HCT116 (cell line): ENCODE data around the gene CHSY1. TPM values are rescaled to one million over a fixed set of nuclear protein-coding genes. Genes with fewer than 3 reads are reported as not detected.
A peak's percentile ranks its signal among the peaks of the same experiment; 100 is the strongest.

Experiments
- ATAC-seq: fragments of 200-7000 bp; cut with Tn5 transposase; 2 replicates; pipeline ENCODE4 v1.9.1; 2020; ENCODE audit warnings: mild to moderate bottlenecking, moderate library complexity
- BruUV-seq: library from RNA; stranded (reverse); fragments of 400-500 nt; replicated peaks from 2 replicates; lab custom pipeline; 2021; lab: Mats Ljungman, UMichigan
- CTCF ChIA-PET: fragments of 300-600 bp; sonication (Branson Sonifier 250); formaldehyde crosslinking; loops from one replicate; lab custom pipeline; 2021; ENCODE audit warnings: antibody characterized with exemption; lab: Charles Lee
- POLR2A ChIA-PET: fragments of 300-600, 350-600 bp; sonication (Branson Sonifier 250); formaldehyde crosslinking; loops from one replicate; lab custom pipeline; 2021; ENCODE audit warnings: antibody characterized with exemption; lab: Charles Lee
- RAD21 ChIA-PET, 2 experiments: fragments of 300-600 bp; sonication (Branson Sonifier 250); formaldehyde crosslinking; loops; one replicate each; lab custom pipeline; 2023; ENCODE audit warnings: low total read pairs in 2 of 2; ENCODE audit not compliant: uncharacterized antibody in 2 of 2, unreplicated experiment in 2 of 2, low non-redundant PET in 1 of 2; lab: Charles Lee
- DNase-seq: peaks from one replicate; pipeline ENCODE4 v3.0.0-alpha.2; 2010; ENCODE audit warnings: low read depth, low spot score
- H2AFZ ChIP-seq: fragments of 200-600 bp; shearing (Covaris generic), sonication (generic); 2 replicates; pipeline ENCODE4 v1.6.1; 2017; ENCODE audit warnings: low read depth, mixed run types, mixed read lengths, antibody characterized with exemption, low read length; ENCODE audit not compliant: poor library complexity, severe bottlenecking
- H3K27ac ChIP-seq: 2 replicates; pipeline ENCODE4 v1.5.1; 2012; ENCODE audit warnings: low read depth, low read length
- H3K27me3 ChIP-seq: fragments of 200-600 bp; sonication (generic); 2 replicates; pipeline ENCODE4 v1.6.1; 2016; ENCODE audit warnings: mixed run types, low read length, mixed read lengths; ENCODE audit not compliant: insufficient read depth
- H3K36me3 ChIP-seq, 2 experiments: fragments of 200-500 bp in 1 of 2; fragments of 200-600 bp in 1 of 2; sonication (Bioruptor generic) in 1 of 2; sonication (generic) in 1 of 2; 2 replicates each; pipeline versions ENCODE4 v1.5.1 to v1.6.1; 2014 to 2016; ENCODE audit warnings: low read length in 2 of 2, inconsistent platforms in 1 of 2, mixed read lengths in 1 of 2, mixed run types in 1 of 2; ENCODE audit not compliant: insufficient read depth in 2 of 2, control insufficient read depth in 1 of 2
- H3K4me1 ChIP-seq, 2 experiments: fragments of 200-600 bp in 1 of 2; sonication (generic) in 1 of 2; 2 replicates each; pipeline versions ENCODE4 v1.5.1 to v1.6.1; 2012 to 2017; ENCODE audit warnings: low read length in 2 of 2, inconsistent platforms in 1 of 2, mild to moderate bottlenecking in 1 of 2, mixed read lengths in 1 of 2, mixed run types in 1 of 2, moderate library complexity in 1 of 2; ENCODE audit not compliant: insufficient read depth in 2 of 2, control insufficient read depth in 1 of 2
- H3K4me2 ChIP-seq: fragments of 200-600 bp; sonication (generic); 2 replicates; pipeline ENCODE4 v1.6.1; 2017; ENCODE audit warnings: mixed run types, low read length, mixed read lengths
- H3K4me3 ChIP-seq, 2 experiments: fragments of 200-600 bp in 1 of 2; sonication (generic) in 1 of 2; replicated peaks in 1 of 2; 2 replicates each; pipeline ENCODE4 v1.5.1; 2011 to 2016; ENCODE audit warnings: low read length in 2 of 2, control low read depth in 1 of 2, low read depth in 1 of 2, mild to moderate bottlenecking in 1 of 2, mixed read lengths in 1 of 2, mixed run types in 1 of 2
- H3K79me2 ChIP-seq: fragments of 200-600 bp; sonication (generic); 2 replicates; pipeline ENCODE4 v1.6.1; 2017; ENCODE audit warnings: mild to moderate bottlenecking, mixed run types, low read length, moderate library complexity, mixed read lengths; ENCODE audit not compliant: insufficient read depth
- H3K9ac ChIP-seq: fragments of 200-600 bp; sonication (generic); 2 replicates; pipeline ENCODE4 v1.6.1; 2016; ENCODE audit warnings: low read length, mixed read lengths
- H3K9me2 ChIP-seq: fragments of 200-600 bp; sonication (generic), shearing (Covaris generic); 2 replicates; pipeline ENCODE4 v1.6.1; 2017; ENCODE audit warnings: mixed run types, mild to moderate bottlenecking, moderate library complexity; ENCODE audit not compliant: insufficient read depth
- H3K9me3 ChIP-seq, 2 experiments: fragments of 200-500 bp in 1 of 2; fragments of 200-600 bp in 1 of 2; sonication (Bioruptor generic) in 1 of 2; sonication (generic) in 1 of 2; 2 replicates each; pipeline ENCODE4 v1.6.1; 2014 to 2017; ENCODE audit warnings: low read length in 2 of 2, mixed read lengths in 2 of 2, inconsistent platforms in 1 of 2, low read depth in 1 of 2, mild to moderate bottlenecking in 1 of 2, mixed run types in 1 of 2, moderate library complexity in 1 of 2; ENCODE audit not compliant: control insufficient read depth in 1 of 2, insufficient read depth in 1 of 2
- H4K20me1 ChIP-seq: fragments of 200-600 bp; sonication (generic), shearing (Covaris generic); 2 replicates; pipeline ENCODE4 v1.6.1; 2017; ENCODE audit warnings: mixed run types, mild to moderate bottlenecking, moderate library complexity; ENCODE audit not compliant: insufficient read depth
- ATF3 ChIP-seq: IDR thresholded peaks from 2 replicates; pipeline ENCODE4 v1.6.1; 2012
- CBX3 ChIP-seq: IDR thresholded peaks from 2 replicates; pipeline ENCODE4 v1.6.1; 2012; ENCODE audit warnings: low read depth
- CEBPB ChIP-seq: IDR thresholded peaks from 2 replicates; pipeline ENCODE4 v1.6.1; 2012; ENCODE audit warnings: low read depth
- CTCF ChIP-seq, 3 experiments: fragments of 200-600 bp in 1 of 3; sonication (generic) in 1 of 3; IDR thresholded peaks in 2 of 3; conservative IDR thresholded peaks in 1 of 3; 2 replicates each; pipeline ENCODE4 v1.5.1; 2012 to 2017; ENCODE audit warnings: low read depth in 2 of 3, low read length in 2 of 3, antibody characterized with exemption in 1 of 3, borderline replicate concordance in 1 of 3, control low read depth in 1 of 3, mild to moderate bottlenecking in 1 of 3, mixed read lengths in 1 of 3, mixed run types in 1 of 3, moderate library complexity in 1 of 3; ENCODE audit not compliant: insufficient read depth in 1 of 3
- ELF1 ChIP-seq: IDR thresholded peaks from 2 replicates; pipeline ENCODE4 v1.6.1; 2012; ENCODE audit warnings: low read depth, borderline replicate concordance
- EZH2 ChIP-seq: fragments of 200-600 bp; sonication (generic); IDR thresholded peaks from 2 replicates; pipeline ENCODE4 v1.6.1; 2017; ENCODE audit warnings: antibody characterized with exemption, mixed run types
- EZH2phosphoT487 ChIP-seq: fragments of 200-600 bp; IDR thresholded peaks from 2 replicates; pipeline ENCODE4 v1.6.1; 2018; ENCODE audit warnings: antibody characterized with exemption, borderline replicate concordance
- FOSL1 ChIP-seq: IDR thresholded peaks from 2 replicates; pipeline ENCODE4 v1.6.1; 2012; ENCODE audit warnings: low read depth
- POLR2A ChIP-seq: IDR thresholded peaks from 2 replicates; pipeline ENCODE4 v1.7.0; 2011; ENCODE audit warnings: borderline replicate concordance; ENCODE audit not compliant: insufficient read depth, insufficient read length; ENCODE audit errors: extremely low read depth
- RAD21 ChIP-seq: IDR thresholded peaks from 2 replicates; pipeline ENCODE4 v1.6.1; 2012; ENCODE audit warnings: low read depth, mild to moderate bottlenecking
- SIN3A ChIP-seq: IDR thresholded peaks from 2 replicates; pipeline ENCODE4 v1.6.1; 2012; ENCODE audit warnings: low read depth
- SP1 ChIP-seq: IDR thresholded peaks from 2 replicates; pipeline ENCODE4 v1.6.1; 2012; ENCODE audit warnings: low read depth
- SRF ChIP-seq: IDR thresholded peaks from 2 replicates; pipeline ENCODE4 v1.6.1; 2012; ENCODE audit warnings: low read depth
- YY1 ChIP-seq: IDR thresholded peaks from 2 replicates; pipeline ENCODE4 v1.6.1; 2011; ENCODE audit warnings: low read length, low read depth, moderate library complexity, mild to moderate bottlenecking; ENCODE audit not compliant: insufficient replicate concordance; ENCODE audit errors: extremely low read depth
- ZFX ChIP-seq: fragments of 450-650 bp; IDR thresholded peaks from 2 replicates; pipeline ENCODE4 v1.6.1; 2017
- intact Hi-C: fragments of 100-400 bp; cut with micrococcal nuclease; formaldehyde crosslinking; loops from 2 replicates; pipeline ENCODE4 v1.10.0; 2022
- total RNA-seq: library from RNA; stranded (reverse); gene quantifications from one replicate; pipeline ENCODE4 v1.2.1, GENCODE V29; 2021; ENCODE audit not compliant: unreplicated experiment

Gene CHSY1
- total RNA-seq, 1 experiment from 2014 or later: 25.4 TPM

- peak; percentile 33; the same call in 1 of the 2 replicates for ATAC-seq
- no peak for DNase-seq
- Histone ChIP-seq H3K4me3 (no peak overlapping the region), H3K36me3 (no peaks in the 10 kb centered on the region), H3K27ac (no peak overlapping the region; the same call in 1 of the 2 replicates), H3K79me2 (no peaks in the 10 kb centered on the region), H3K9me3 (no peaks in the 10 kb centered on the region), H3K9me2 (no peaks in the 10 kb centered on the region), H4K20me1 (no peaks in the 10 kb centered on the region), H3K4me1 (no peaks in the 10 kb centered on the region), H3K27me3 (no peaks in the 10 kb centered on the region), H3K4me2 (no peak overlapping the region), H2AFZ (no peak overlapping the region), H3K9ac (no peak overlapping the region)
- ChIA-PET CTCF (no interaction called here), POLR2A (no interaction called here), RAD21 (no interaction called here)
- intact Hi-C loops: no loop called here
- TF ChIP-seq SRF: no peak
- no peak for TF ChIP-seq SP1
- TF ChIP-seq FOSL1: no peak
- TF ChIP-seq CTCF (IDR thresholded peaks at IDR 0.05 in 2 of 3, conservative IDR thresholded peaks at IDR 0.05 in 1 of 3; ENCODE audit: borderline replicate concordance in 1 of 3, insufficient read depth in 1 of 3, low read depth in 2 of 3, low read length in 2 of 3): no peak
- no peak for TF ChIP-seq ELF1
- TF ChIP-seq ZFX: no peak
- no peak for TF ChIP-seq CEBPB
- no peak for TF ChIP-seq YY1
- no peak for TF ChIP-seq EZH2phosphoT487
- no peak for TF ChIP-seq ATF3
- no peak for TF ChIP-seq POLR2A
- no peak for TF ChIP-seq CBX3
- no peak for TF ChIP-seq RAD21
- TF ChIP-seq SIN3A: no peak
- no peak for TF ChIP-seq EZH2
- BruUV-seq: no TSS peak
Observed at GRCh38 chr15:101136381-101137268, 115.2 kb downstream of the CHSY1 start.
